ENCODE results near the gene IARS2. TPM values are rescaled to one million over a fixed set of nuclear protein-coding genes. Genes with fewer than 3 reads are reported as not detected.

The IARS2 gene
- total and polyA plus RNA-seq, 2 donors (not counting 3 experiments of a cell fraction or from before 2014, with no cell fraction given), result 15.5 to 62.8 TPM

DNA sequence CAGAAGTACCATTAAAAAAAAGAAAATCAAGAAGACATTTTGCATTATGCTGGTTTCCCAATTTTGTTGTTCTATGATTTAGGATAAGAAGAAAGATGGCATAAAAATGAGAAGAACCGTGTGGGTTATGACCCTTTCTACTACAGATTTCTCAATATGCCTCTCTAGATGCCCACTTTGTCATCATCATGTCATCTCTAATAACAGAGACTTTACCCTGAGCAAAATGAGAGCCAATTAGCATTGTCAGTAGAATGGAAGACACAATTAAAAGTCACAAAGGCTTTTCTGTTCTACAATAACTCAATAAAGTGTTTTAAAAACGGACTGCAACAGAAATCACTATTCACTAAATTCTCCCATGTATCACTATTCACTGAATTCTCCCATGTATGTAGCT is 92.8 kb downstream of the IARS2 start:
- Histone ChIP-seq H3K4me3 (replicated peaks in 1 of 3; ENCODE audit: insufficient read depth in 1 of 3, low read depth in 1 of 3, low read length in 3 of 3) (no peak overlapping the region), H3K9me1 (replicated peaks; ENCODE audit: control insufficient read depth, extremely low read depth, insufficient read depth, low read length) (no peaks in the 10 kb centered on the region), H3K9me3 (replicated peaks; ENCODE audit: control insufficient read depth, insufficient read depth, low read length) (no peaks in the 10 kb centered on the region), H3K4me2 (ENCODE audit: insufficient read depth, low read length) (no peak overlapping the region), H2AFZ (ENCODE audit: low read depth, low read length) (no peak overlapping the region), H4K20me1 (replicated peaks; ENCODE audit: control insufficient read depth, extremely low read depth, insufficient read depth, low read length) (peaks cover 2% of the 10 kb centered on the region), H3K36me3 (ENCODE audit: control insufficient read depth in 2 of 2, extremely low read depth in 1 of 2, insufficient read depth in 2 of 2, low read length in 2 of 2) (peaks cover 3 to 6% of the 10 kb centered on the region in 2 experiments), H3K9ac (replicated peaks; ENCODE audit: extremely low read depth, insufficient read depth, low read length) (no peak overlapping the region), H3K27ac (ENCODE audit: insufficient read depth, low read depth, low read length) (no peak overlapping the region), H3K79me2 (ENCODE audit: control insufficient read depth, insufficient read depth, low read length) (no peaks in the 10 kb centered on the region), H3K4me1 (ENCODE audit: control insufficient read depth, extremely low read depth, insufficient read depth, low read length) (peaks cover 5% of the 10 kb centered on the region), H3K27me3 (ENCODE audit: control insufficient read depth in 2 of 2, insufficient read depth in 2 of 2, low read length in 2 of 2) (no peaks in the 10 kb centered on the region)
- ChIA-PET POLR2A (no interaction called here), CTCF (interaction anchor here (1.4 to 2.2 kb wide), 2 partner anchors 9 to 94 kb away, joined by 3 to 7 read pairs; no protein-coding TSS in a partner anchor)
- no peak for TF ChIP-seq MYC (IDR thresholded peaks at IDR 0.05; ENCODE audit: low read depth, low read length)
- no peak for TF ChIP-seq POLR2A (IDR thresholded peaks at IDR 0.05; ENCODE audit: low read depth, low read length)
- TF ChIP-seq FOS (IDR thresholded peaks at IDR 0.05; ENCODE audit: borderline replicate concordance, insufficient read depth, low read length), result no peak
- TF ChIP-seq POLR2AphosphoS5 (IDR thresholded peaks at IDR 0.05; ENCODE audit: insufficient read depth, low read depth, low read length), result no peak
- no peak for TF ChIP-seq EZH2 (IDR thresholded peaks at IDR 0.05; ENCODE audit: borderline replicate concordance, low read depth, low read length, severe bottlenecking)
- TF ChIP-seq, protein P1, sequence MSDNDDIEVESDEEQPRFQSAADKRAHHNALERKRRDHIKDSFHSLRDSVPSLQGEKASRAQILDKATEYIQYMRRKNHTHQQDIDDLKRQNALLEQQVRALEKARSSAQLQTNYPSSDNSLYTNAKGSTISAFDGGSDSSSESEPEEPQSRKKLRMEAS (IDR thresholded peaks at IDR 0.05; ENCODE audit: insufficient read depth, insufficient read length), result no peak
- no peak for TF ChIP-seq GATA2 (IDR thresholded peaks at IDR 0.05; ENCODE audit: insufficient read depth, insufficient read length, low read depth, low read length)
- TF ChIP-seq, protein P2, sequence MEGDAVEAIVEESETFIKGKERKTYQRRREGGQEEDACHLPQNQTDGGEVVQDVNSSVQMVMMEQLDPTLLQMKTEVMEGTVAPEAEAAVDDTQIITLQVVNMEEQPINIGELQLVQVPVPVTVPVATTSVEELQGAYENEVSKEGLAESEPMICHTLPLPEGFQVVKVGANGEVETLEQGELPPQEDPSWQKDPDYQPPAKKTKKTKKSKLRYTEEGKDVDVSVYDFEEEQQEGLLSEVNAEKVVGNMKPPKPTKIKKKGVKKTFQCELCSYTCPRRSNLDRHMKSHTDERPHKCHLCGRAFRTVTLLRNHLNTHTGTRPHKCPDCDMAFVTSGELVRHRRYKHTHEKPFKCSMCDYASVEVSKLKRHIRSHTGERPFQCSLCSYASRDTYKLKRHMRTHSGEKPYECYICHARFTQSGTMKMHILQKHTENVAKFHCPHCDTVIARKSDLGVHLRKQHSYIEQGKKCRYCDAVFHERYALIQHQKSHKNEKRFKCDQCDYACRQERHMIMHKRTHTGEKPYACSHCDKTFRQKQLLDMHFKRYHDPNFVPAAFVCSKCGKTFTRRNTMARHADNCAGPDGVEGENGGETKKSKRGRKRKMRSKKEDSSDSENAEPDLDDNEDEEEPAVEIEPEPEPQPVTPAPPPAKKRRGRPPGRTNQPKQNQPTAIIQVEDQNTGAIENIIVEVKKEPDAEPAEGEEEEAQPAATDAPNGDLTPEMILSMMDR (IDR thresholded peaks at IDR 0.05; ENCODE audit: extremely low read depth in 1 of 2, insufficient read depth in 1 of 2, low read depth in 1 of 2, low read length in 2 of 2), result no peak
- TF ChIP-seq JUN (IDR thresholded peaks at IDR 0.05; ENCODE audit: borderline replicate concordance, insufficient read depth, insufficient read length, low read depth), result no peak
- DNase-seq (ENCODE audit: low read depth, low spot score) (no peak), FAIRE-seq (no peak)
- dilution Hi-C loops (cut with MboI; ENCODE audit: extremely low pct_ligation_motif_present, low sequenced_read_pairs) (no loop called here), intact Hi-C loops (cut with micrococcal nuclease) (loop anchor here (10.0 kb wide), 1 partner anchor 498 kb away; no protein-coding TSS in a partner anchor)
- BruUV-seq (replicated peaks), result no TSS peak

All from endothelial cell of umbilical vein (primary cell).